Smooth muscle cell (in vitro differentiated cells): ENCODE data around the gene POC1B. TPM values are rescaled to one million over a fixed set of nuclear protein-coding genes. Genes with fewer than 3 reads are reported as not detected.

Source experiments
- DNase-seq: peaks from one replicate; lab custom pipeline; 2025; ENCODE audit not compliant: unreplicated experiment; lab: John Stamatoyannopoulos, UW
- H2AFZ ChIP-seq: fragments of 200-600 bp; sonication (generic); 2 replicates; pipeline ENCODE4 v1.6.0; 2016; ENCODE audit warnings: antibody characterized with exemption, low read depth, mild to moderate bottlenecking
- H3F3A ChIP-seq: fragments of 200-600 bp; sonication (generic); 2 replicates; pipeline ENCODE4 v1.6.0; 2017; ENCODE audit warnings: antibody characterized with exemption, low read depth
- H3K27ac ChIP-seq: fragments of 200-600 bp; sonication (generic); 2 replicates; pipeline ENCODE4 v1.5.1; 2016; ENCODE audit warnings: low read depth, mild to moderate bottlenecking
- H3K27me3 ChIP-seq: fragments of 200-600 bp; sonication (generic); 2 replicates; pipeline ENCODE4 v1.6.1; 2016; ENCODE audit warnings: low read depth, mild to moderate bottlenecking
- H3K36me3 ChIP-seq: fragments of 200-600 bp; sonication (generic); 2 replicates; pipeline ENCODE4 v1.5.1; 2016; ENCODE audit warnings: low read depth
- H3K4me1 ChIP-seq: fragments of 200-600 bp; sonication (generic); 2 replicates; pipeline ENCODE4 v1.5.1; 2016; ENCODE audit warnings: low read depth
- H3K4me2 ChIP-seq: fragments of 200-600 bp; sonication (generic); 2 replicates; pipeline ENCODE4 v1.6.0; 2016; ENCODE audit warnings: mild to moderate bottlenecking
- H3K4me3 ChIP-seq: fragments of 200-600 bp; sonication (generic); 2 replicates; pipeline ENCODE4 v1.5.1; 2016; ENCODE audit warnings: mild to moderate bottlenecking
- H3K79me2 ChIP-seq: fragments of 200-600 bp; sonication (generic); 2 replicates; pipeline ENCODE4 v1.6.0; 2016; ENCODE audit warnings: low read depth, mild to moderate bottlenecking
- H3K9ac ChIP-seq: fragments of 200-600 bp; sonication (generic); 2 replicates; pipeline ENCODE4 v1.6.0; 2016; ENCODE audit warnings: low read depth
- H3K9me3 ChIP-seq: fragments of 200-600 bp; sonication (generic); replicated peaks from 2 replicates; pipeline ENCODE4 v1.5.1; 2016; ENCODE audit warnings: low read depth
- H4K20me1 ChIP-seq: fragments of 200-600 bp; sonication (generic); 2 replicates; pipeline ENCODE4 v1.6.0; 2016; ENCODE audit warnings: low read depth
- CTCF ChIP-seq: fragments of 200-600 bp; sonication (generic); IDR thresholded peaks from 2 replicates; pipeline ENCODE4 v1.5.1; 2017; ENCODE audit warnings: borderline replicate concordance, mild to moderate bottlenecking, antibody characterized with exemption; ENCODE audit not compliant: insufficient read depth, poor library complexity, severe bottlenecking
- WGBS: methylation state at CpG from one replicate; pipeline ENCODE4 v1.1.7; 2016; ENCODE audit warnings: low lambda C conversion rate; 5-methylcytosine and 5-hydroxymethylcytosine counted together
- polyA plus RNA-seq: library from polyadenylated mRNA; unstranded; fragments of >200 nt; fragmentation: Nextera tagmentation; extraction: Ambion mirVana; gene quantifications from 2 replicates; pipeline ENCODE4 v1.2.1, GENCODE V29; 2016
- total RNA-seq: library from RNA; depleted of rRNA; stranded (reverse); fragments of >200 nt; gene quantifications from 2 replicates; pipeline ENCODE4 v1.2.3, GENCODE V29; 2014

Gene POC1B
- total and polyA plus RNA-seq, 2 experiments from 2014 or later = 9.1 to 13.3 TPM

- DNase-seq = no peak
- no peak for TF ChIP-seq CTCF
- Histone ChIP-seq H4K20me1 (no peaks in the 10 kb centered on the region), H3K36me3 (no peaks in the 10 kb centered on the region), H3F3A (no peaks in the 10 kb centered on the region), H3K9ac (no peak overlapping the region), H3K4me1 (no peaks in the 10 kb centered on the region), H3K4me2 (no peak overlapping the region), H3K79me2 (no peaks in the 10 kb centered on the region), H3K27me3 (no peaks in the 10 kb centered on the region), H3K9me3 (no peaks in the 10 kb centered on the region), H3K4me3 (no peak overlapping the region), H2AFZ (no peak overlapping the region), H3K27ac (no peak overlapping the region)
- 82% methylated on average over 4 of the region's 4 CpGs for WGBS
These were observed 48.8 kb downstream of the POC1B start for GRCh38 chr12:89476904-89477595.

DNA sequence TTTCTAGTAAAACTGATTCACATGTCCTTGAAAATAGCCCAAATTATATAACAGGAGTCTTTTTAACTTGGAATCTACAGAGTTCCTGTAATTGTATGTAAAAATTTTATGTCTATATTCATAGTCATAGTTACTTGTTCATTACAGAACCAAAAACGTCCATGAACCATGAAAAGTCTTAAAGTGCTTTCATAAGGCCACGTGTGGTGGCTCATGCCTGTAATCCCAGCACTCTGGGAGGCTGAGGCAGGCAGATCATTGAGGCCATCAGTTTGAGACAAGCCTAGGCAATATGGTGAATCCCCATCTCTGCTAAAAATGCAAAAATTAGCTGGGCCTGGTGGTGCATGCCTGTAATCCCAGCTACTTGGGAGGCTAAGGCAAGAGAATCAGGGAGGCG, 49.6 kb downstream of the POC1B start:
- Histone ChIP-seq H3K79me2 (no peaks in the 10 kb centered on the region), H4K20me1 (no peaks in the 10 kb centered on the region), H3K4me3 (no peak overlapping the region), H3K4me2 (no peak overlapping the region), H3K9me3 (no peaks in the 10 kb centered on the region), H2AFZ (no peak overlapping the region), H3K27ac (no peak overlapping the region), H3K9ac (no peak overlapping the region), H3K36me3 (no peaks in the 10 kb centered on the region), H3K27me3 (no peaks in the 10 kb centered on the region), H3F3A (no peaks in the 10 kb centered on the region), H3K4me1 (no peaks in the 10 kb centered on the region)
- no peak for DNase-seq
- TF ChIP-seq CTCF = no peak
- 95% methylated on average over 3 of the region's 3 CpGs for WGBS

DNA sequence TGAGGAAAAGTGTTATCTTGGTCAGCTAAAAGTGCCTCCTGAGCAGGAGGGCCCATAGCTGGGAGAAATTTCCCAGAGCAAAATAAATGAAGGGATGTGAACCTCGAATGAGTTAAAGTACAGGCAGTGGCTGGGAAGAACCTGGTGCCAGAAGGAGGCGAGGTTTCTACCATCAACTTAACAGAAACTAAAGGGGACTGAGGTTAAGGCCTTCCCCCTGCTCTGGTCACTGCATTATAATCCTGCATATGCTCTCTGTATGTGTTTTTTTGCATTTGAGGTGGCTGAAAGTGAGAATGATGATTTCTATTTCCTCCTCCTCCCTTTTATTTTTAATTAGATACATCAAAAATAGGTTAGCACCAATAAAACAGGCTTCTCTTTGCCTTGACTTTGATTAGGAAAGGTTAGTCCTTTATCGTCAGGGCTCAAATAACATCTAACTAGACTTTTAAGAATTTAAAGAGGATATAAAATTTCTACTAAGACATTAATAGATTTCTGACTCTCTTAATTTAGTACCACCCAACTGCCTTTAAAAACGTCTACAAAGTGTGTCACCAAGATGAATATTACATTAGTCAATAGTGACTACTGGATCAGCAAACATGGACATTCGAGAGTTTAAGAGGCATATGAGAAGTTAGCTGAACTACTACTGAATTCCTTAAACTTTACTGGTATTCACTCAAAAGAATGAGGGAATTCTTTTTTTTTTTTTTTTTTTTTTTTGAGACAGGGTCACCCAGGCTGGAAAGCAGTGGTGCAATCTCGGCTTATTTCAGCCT, 50.5 kb downstream of the POC1B start:
- no peak for TF ChIP-seq CTCF
- no peak for DNase-seq
- Histone ChIP-seq H3K27ac (no peak overlapping the region), H2AFZ (no peak overlapping the region), H3F3A (no peaks in the 10 kb centered on the region), H3K9me3 (no peaks in the 10 kb centered on the region), H3K9ac (no peak overlapping the region), H3K4me2 (no peak overlapping the region), H3K4me1 (no peaks in the 10 kb centered on the region), H4K20me1 (no peaks in the 10 kb centered on the region), H3K27me3 (no peaks in the 10 kb centered on the region), H3K4me3 (no peak overlapping the region), H3K36me3 (no peaks in the 10 kb centered on the region), H3K79me2 (no peaks in the 10 kb centered on the region)
- 91% methylated on average over 6 of the region's 6 CpGs for WGBS
